HepG2 (cell line): ENCODE results near the gene ELOVL5. TPM values are rescaled to one million over a fixed set of nuclear protein-coding genes. Genes with fewer than 3 reads are reported as not detected.

Experiments used
- AHDC1 ChIP-seq: sonication (generic); formaldehyde crosslinking; IDR thresholded peaks from 2 replicates; pipeline ENCODE4 v1.5.1; 2020; ENCODE audit warnings: mild to moderate bottlenecking, missing genetic modification reagents, borderline replicate concordance
- ATM ChIP-seq: fragments of 450-650 bp; IDR thresholded peaks from 2 replicates; pipeline ENCODE4 v1.7.1; 2017; ENCODE audit warnings: mild to moderate bottlenecking, borderline replicate concordance
- BRCA1 ChIP-seq: sonication (generic); formaldehyde crosslinking; IDR thresholded peaks from 2 replicates; pipeline ENCODE4 v1.4.0; 2020; ENCODE audit warnings: missing genetic modification reagents
- CHCHD3 ChIP-seq: sonication (generic); formaldehyde crosslinking; IDR thresholded peaks from 2 replicates; pipeline ENCODE4 v1.8.0; 2022; ENCODE audit warnings: mild to moderate bottlenecking, missing genetic modification reagents, moderate library complexity
- E2F1 ChIP-seq: sonication (generic); formaldehyde crosslinking; IDR thresholded peaks from 2 replicates; pipeline ENCODE4 v1.5.0; 2020; ENCODE audit warnings: missing genetic modification reagents
- HDAC2 ChIP-seq: sonication (generic); formaldehyde crosslinking; IDR thresholded peaks from 2 replicates; pipeline ENCODE4 v1.4.0; 2020; ENCODE audit warnings: missing genetic modification reagents
- HNRNPLL ChIP-seq: fragments of 200-400 bp; formaldehyde crosslinking; IDR thresholded peaks from 2 replicates; pipeline ENCODE4 v1.6.1; 2017; ENCODE audit warnings: mild to moderate bottlenecking, low read depth, low read length; ENCODE audit not compliant: poor library complexity, severe bottlenecking
- MIXL1 ChIP-seq: IDR thresholded peaks from 2 replicates; pipeline ENCODE4 v1.6.1; 2016
- RFXANK ChIP-seq: IDR thresholded peaks from 2 replicates; pipeline ENCODE4 v1.6.1; 2016
- SCMH1 ChIP-seq: sonication (generic); formaldehyde crosslinking; IDR thresholded peaks from 2 replicates; pipeline ENCODE4 v1.9.0; 2021; ENCODE audit warnings: missing genetic modification reagents, mild to moderate bottlenecking, borderline replicate concordance
- SETDB1 ChIP-seq: sonication (generic); formaldehyde crosslinking; IDR thresholded peaks from 2 replicates; pipeline ENCODE4 v1.5.1; 2020; ENCODE audit warnings: missing genetic modification reagents, mild to moderate bottlenecking, borderline replicate concordance
- TOPORS ChIP-seq: sonication (generic); formaldehyde crosslinking; IDR thresholded peaks from 2 replicates; pipeline ENCODE4 v1.8.0; 2023; ENCODE audit warnings: mild to moderate bottlenecking, missing genetic modification reagents
- ZNF10 ChIP-seq: sonication (generic); formaldehyde crosslinking; IDR thresholded peaks from 2 replicates; pipeline ENCODE4 v1.4.0; 2020; ENCODE audit warnings: mild to moderate bottlenecking, low read depth, missing genetic modification reagents, borderline replicate concordance
- ZNF253 ChIP-seq: sonication (generic); formaldehyde crosslinking; IDR thresholded peaks from 2 replicates; pipeline ENCODE4 v1.8.0; 2022; ENCODE audit warnings: mild to moderate bottlenecking, missing genetic modification reagents, borderline replicate concordance
- ZNF33A ChIP-seq: sonication (generic); formaldehyde crosslinking; IDR thresholded peaks from 2 replicates; pipeline ENCODE4 v1.5.1; 2020; ENCODE audit warnings: missing genetic modification reagents, mild to moderate bottlenecking, moderate library complexity, borderline replicate concordance
- ZNF431 ChIP-seq: sonication (generic); formaldehyde crosslinking; IDR thresholded peaks from 2 replicates; pipeline ENCODE4 v1.9.0; 2022; ENCODE audit warnings: missing genetic modification reagents, low read depth, mild to moderate bottlenecking, borderline replicate concordance
- ZNF572 ChIP-seq: sonication (generic); formaldehyde crosslinking; IDR thresholded peaks from 2 replicates; pipeline ENCODE4 v1.5.1; 2020; ENCODE audit warnings: mild to moderate bottlenecking, missing genetic modification reagents
- polyA plus RNA-seq, 8 experiments: library from polyadenylated mRNA; depleted of rRNA in 3 of 8; stranded (reverse) in 7 of 8; unstranded in 1 of 8; fragments of >200 nt; fragmentation: Illumina TruSeq in 4 of 8; extraction: Trizol in 4 of 8; gene quantifications; 2 replicates each; pipeline versions ENCODE4 v1.2.1 to v1.2.3, GENCODE V29; 2011 to 2016; ENCODE audit warnings: low read depth in 4 of 8, missing spikeins in 1 of 8, mixed read lengths in 1 of 8; ENCODE audit not compliant: insufficient read depth in 1 of 8
- total RNA-seq, 5 experiments: library from RNA; depleted of rRNA; stranded (reverse); fragments of >200 nt; fragmentation: Illumina TruSeq; extraction: Trizol; gene quantifications; 2 replicates each; pipeline ENCODE4 v1.2.3, GENCODE V29; 2016; ENCODE audit warnings: low read depth in 1 of 5
- TF ChIP-seq, protein P1 (sequence below): sonication (generic); formaldehyde crosslinking; conservative IDR thresholded peaks from 2 replicates; pipeline ENCODE4 v1.8.1; 2023; ENCODE audit warnings: missing genetic modification reagents
- TF ChIP-seq, protein P2 (sequence below): sonication (generic); formaldehyde crosslinking; IDR thresholded peaks from 2 replicates; pipeline ENCODE4 v1.8.0; 2022; ENCODE audit warnings: mild to moderate bottlenecking, missing genetic modification reagents, borderline replicate concordance

The ELOVL5 gene
- total and polyA plus RNA-seq, 2 of the 13 experiments (the other 11 are each of a cell fraction or from before 2014, with no cell fraction given): 50.1 to 72.4 TPM

DNA sequence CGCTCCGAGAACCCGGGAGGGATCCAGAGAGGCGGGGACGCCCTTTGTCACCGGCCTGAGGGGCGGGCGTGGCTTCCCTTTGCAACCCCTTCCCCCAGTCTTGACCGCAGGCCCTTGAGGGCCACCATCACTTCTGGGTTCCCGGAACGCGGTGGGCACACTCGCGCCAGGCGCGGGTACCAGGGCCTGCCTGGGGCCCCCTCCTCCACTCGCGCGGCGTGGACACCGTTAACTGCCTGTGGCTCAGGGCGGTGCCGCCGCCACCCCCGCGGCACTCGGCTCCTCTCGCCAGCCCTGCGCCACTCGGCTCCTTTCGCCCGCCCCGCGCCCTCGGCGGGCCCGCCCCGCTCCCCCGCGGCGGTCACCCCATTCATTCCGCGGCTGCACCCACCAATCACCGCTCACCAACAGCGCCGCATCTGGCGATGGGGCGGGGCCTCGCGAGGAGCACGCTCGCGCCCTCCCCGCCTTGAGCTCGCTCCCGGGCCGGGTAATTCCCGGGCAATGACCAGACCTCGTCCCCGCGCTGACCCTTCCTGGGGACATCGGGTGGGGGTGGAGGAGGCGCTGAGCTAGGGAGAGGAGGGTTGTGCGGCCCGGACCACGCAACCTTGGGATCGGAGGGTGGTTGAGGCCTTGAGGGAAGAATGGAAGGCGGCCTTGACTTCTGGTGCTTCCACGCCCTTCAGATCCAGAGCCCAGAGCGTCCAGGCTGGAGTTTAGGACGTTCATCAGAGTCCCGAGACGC lies 10.5 kb upstream of the ELOVL5 start (continued):
- TF ChIP-seq AHDC1 (CRISPR knock-in tag) (peak; percentile 75; the same call in 1 of the 2 replicates), E2F1 (peak; percentile 79; the same call in 1 of the 2 replicates), ZNF431 (peak; percentile 47; the same call in 1 of the 2 replicates), HDAC2 (CRISPR knock-in tag) (peak; percentile 82), MIXL1 (CRISPR knock-in tag) (0 out of 2 replicates have a peak, but pooled peaks have one; percentile 44), ZNF253 (CRISPR knock-in tag) (peak; percentile 94), HNRNPLL (peak; percentile 76), SETDB1 (CRISPR knock-in tag) (no peak), SCMH1 (CRISPR knock-in tag) (no peak), CHCHD3 (CRISPR knock-in tag) (0 out of 2 replicates have a peak, but pooled peaks have one; percentile 85), TOPORS (CRISPR knock-in tag) (peak; percentile 94; the same call in 1 of the 2 replicates), ATM (no peak), ZNF572 (no peak; the same call in 1 of the 2 replicates), BRCA1 (CRISPR knock-in tag) (no peak; the same call in 1 of the 2 replicates), RFXANK (CRISPR knock-in tag) (peak; percentile 27; the same call in 1 of the 2 replicates), ZNF10 (no peak), ZNF33A (peak; percentile 92)
- TF ChIP-seq, protein P1, sequence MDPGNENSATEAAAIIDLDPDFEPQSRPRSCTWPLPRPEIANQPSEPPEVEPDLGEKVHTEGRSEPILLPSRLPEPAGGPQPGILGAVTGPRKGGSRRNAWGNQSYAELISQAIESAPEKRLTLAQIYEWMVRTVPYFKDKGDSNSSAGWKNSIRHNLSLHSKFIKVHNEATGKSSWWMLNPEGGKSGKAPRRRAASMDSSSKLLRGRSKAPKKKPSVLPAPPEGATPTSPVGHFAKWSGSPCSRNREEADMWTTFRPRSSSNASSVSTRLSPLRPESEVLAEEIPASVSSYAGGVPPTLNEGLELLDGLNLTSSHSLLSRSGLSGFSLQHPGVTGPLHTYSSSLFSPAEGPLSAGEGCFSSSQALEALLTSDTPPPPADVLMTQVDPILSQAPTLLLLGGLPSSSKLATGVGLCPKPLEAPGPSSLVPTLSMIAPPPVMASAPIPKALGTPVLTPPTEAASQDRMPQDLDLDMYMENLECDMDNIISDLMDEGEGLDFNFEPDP (CRISPR knock-in tag): no peak
- TF ChIP-seq, protein P2, sequence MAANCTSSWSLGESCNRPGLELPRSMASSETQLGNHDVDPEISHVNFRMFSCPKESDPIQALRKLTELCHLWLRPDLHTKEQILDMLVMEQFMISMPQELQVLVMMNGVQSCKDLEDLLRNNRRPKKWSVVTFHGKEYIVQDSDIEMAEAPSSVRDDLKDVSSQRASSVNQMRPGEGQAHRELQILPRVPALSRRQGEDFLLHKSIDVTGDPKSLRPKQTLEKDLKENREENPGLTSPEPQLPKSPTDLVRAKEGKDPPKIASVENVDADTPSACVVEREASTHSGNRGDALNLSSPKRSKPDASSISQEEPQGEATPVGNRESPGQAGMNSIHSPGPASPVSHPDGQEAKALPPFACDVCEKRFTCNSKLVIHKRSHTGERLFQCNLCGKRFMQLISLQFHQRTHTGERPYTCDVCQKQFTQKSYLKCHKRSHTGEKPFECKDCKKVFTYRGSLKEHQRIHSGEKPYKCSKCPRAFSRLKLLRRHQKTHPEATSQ (CRISPR knock-in tag): peak; percentile 97; the same call in 1 of the 2 replicates
